ENCODE data around the gene CLCN5.

DNA sequence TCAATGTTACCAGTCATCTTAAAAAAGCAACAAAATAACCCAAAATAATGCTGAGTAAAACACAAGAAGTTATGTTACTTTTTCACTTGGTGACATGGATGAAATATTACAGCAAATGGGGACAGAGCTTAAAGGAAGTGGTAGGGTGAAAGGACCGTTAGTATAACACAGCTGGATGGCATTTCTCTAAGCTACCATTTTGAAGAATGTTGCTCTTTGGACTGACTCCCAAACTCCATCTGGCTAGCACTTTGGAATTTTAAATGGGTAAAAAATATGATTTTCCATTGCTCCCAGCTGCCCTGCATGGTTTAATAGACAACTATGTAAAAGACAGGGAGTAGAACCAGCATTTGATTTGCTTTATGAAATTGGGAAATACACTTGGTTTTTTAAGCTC is 27.6 kb downstream of the CLCN5 start:
- TF ChIP-seq, protein P1, sequence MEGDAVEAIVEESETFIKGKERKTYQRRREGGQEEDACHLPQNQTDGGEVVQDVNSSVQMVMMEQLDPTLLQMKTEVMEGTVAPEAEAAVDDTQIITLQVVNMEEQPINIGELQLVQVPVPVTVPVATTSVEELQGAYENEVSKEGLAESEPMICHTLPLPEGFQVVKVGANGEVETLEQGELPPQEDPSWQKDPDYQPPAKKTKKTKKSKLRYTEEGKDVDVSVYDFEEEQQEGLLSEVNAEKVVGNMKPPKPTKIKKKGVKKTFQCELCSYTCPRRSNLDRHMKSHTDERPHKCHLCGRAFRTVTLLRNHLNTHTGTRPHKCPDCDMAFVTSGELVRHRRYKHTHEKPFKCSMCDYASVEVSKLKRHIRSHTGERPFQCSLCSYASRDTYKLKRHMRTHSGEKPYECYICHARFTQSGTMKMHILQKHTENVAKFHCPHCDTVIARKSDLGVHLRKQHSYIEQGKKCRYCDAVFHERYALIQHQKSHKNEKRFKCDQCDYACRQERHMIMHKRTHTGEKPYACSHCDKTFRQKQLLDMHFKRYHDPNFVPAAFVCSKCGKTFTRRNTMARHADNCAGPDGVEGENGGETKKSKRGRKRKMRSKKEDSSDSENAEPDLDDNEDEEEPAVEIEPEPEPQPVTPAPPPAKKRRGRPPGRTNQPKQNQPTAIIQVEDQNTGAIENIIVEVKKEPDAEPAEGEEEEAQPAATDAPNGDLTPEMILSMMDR (IDR thresholded peaks at IDR 0.05; ENCODE audit: low read depth, low read length, poor library complexity, severe bottlenecking) = no peak
- no peak for TF ChIP-seq EZH2phosphoT487 (IDR thresholded peaks at IDR 0.05; ENCODE audit: borderline replicate concordance, low read length)
